PC-3 (cell line): Measurements from ENCODE around the gene TRAF1. TPM values are rescaled to one million over a fixed set of nuclear protein-coding genes. Genes with fewer than 3 reads are reported as not detected.

Source experiments
- ATAC-seq: fragments of 200-7000 bp; cut with Tn5 transposase; 2 replicates; pipeline ENCODE4 v1.9.1; 2020; ENCODE audit warnings: mild to moderate bottlenecking, moderate library complexity
- BruUV-seq: library from RNA; stranded (reverse); fragments of 400-500 nt; replicated peaks from 2 replicates; lab custom pipeline; 2021; lab: Mats Ljungman, UMichigan
- CTCF ChIA-PET: fragments of 300-600 bp; sonication (Branson Sonifier 250); formaldehyde crosslinking; loops from one replicate; lab custom pipeline; 2022; ENCODE audit warnings: antibody characterized with exemption; lab: Charles Lee
- POLR2A ChIA-PET: fragments of 300-600 bp; sonication (Branson Sonifier 250); formaldehyde crosslinking; loops from one replicate; lab custom pipeline; 2022; ENCODE audit warnings: antibody characterized with exemption; ENCODE audit not compliant: unreplicated experiment; lab: Charles Lee
- DNase-seq: peaks from one replicate; pipeline ENCODE4 v3.0.0-alpha.2; 2015
- H2AFZ ChIP-seq: fragments of 300-600 bp; sonication (generic); 2 replicates; pipeline ENCODE4 v1.6.0; 2016; ENCODE audit warnings: antibody characterized with exemption, low read length
- H3F3A ChIP-seq: fragments of 300-600 bp; sonication (generic); one replicate; pipeline ENCODE4 v1.6.0; 2017; ENCODE audit warnings: antibody characterized with exemption, low read length, control low read depth, mild to moderate bottlenecking; ENCODE audit not compliant: unreplicated experiment
- H3K27ac ChIP-seq: fragments of 300-600 bp; sonication (generic); 2 replicates; pipeline ENCODE4 v1.5.1; 2016; ENCODE audit warnings: mild to moderate bottlenecking, low read length
- H3K27me3 ChIP-seq: fragments of 300-600 bp; sonication (generic); 2 replicates; pipeline ENCODE4 v1.6.1; 2016; ENCODE audit warnings: low read length, mixed read lengths
- H3K36me3 ChIP-seq: fragments of 300-600 bp; sonication (generic); 2 replicates; pipeline ENCODE4 v1.6.1; 2016; ENCODE audit warnings: low read depth, mixed run types, low read length, mixed read lengths
- H3K4me1 ChIP-seq: fragments of 300-600 bp; sonication (generic); 2 replicates; pipeline ENCODE4 v1.5.1; 2016; ENCODE audit warnings: low read length; ENCODE audit not compliant: insufficient read depth
- H3K4me2 ChIP-seq: fragments of 300-600 bp; sonication (generic); 2 replicates; pipeline ENCODE4 v1.6.0; 2016; ENCODE audit warnings: low read length
- H3K4me3 ChIP-seq: fragments of 300-600 bp; sonication (generic); 2 replicates; pipeline ENCODE4 v1.5.1; 2016; ENCODE audit warnings: mild to moderate bottlenecking, low read length, mixed read lengths
- H3K79me2 ChIP-seq: fragments of 300-600 bp; sonication (generic); 2 replicates; pipeline ENCODE4 v1.6.1; 2017; ENCODE audit warnings: low read length, mixed read lengths
- H3K9ac ChIP-seq: fragments of 300-600 bp; sonication (generic); 2 replicates; pipeline ENCODE4 v1.6.0; 2016; ENCODE audit warnings: mild to moderate bottlenecking, low read length
- H3K9me2 ChIP-seq: fragments of 300-600 bp; sonication (generic); replicated peaks from 2 replicates; pipeline ENCODE4 v1.6.1; 2016; ENCODE audit warnings: mixed run types, low read length, mixed read lengths
- H3K9me3 ChIP-seq: fragments of 300-600 bp; sonication (generic); 2 replicates; pipeline ENCODE4 v1.6.1; 2016; ENCODE audit warnings: low read length, mixed read lengths
- H4K20me1 ChIP-seq: fragments of 300-600 bp; sonication (generic); 2 replicates; pipeline ENCODE4 v1.6.1; 2016; ENCODE audit warnings: low read length, mixed read lengths
- CTCF ChIP-seq: fragments of 300-600 bp; sonication (generic); conservative IDR thresholded peaks from 2 replicates; pipeline ENCODE4 v1.5.1; 2017; ENCODE audit warnings: antibody characterized with exemption, low read depth, mild to moderate bottlenecking, low read length
- EZH2 ChIP-seq: fragments of 300-600 bp; sonication (generic); IDR thresholded peaks from one replicate; pipeline ENCODE4 v1.6.1; 2017; ENCODE audit warnings: antibody characterized with exemption, mild to moderate bottlenecking, low read length; ENCODE audit not compliant: unreplicated experiment
- EZH2phosphoT487 ChIP-seq: fragments of 300-600 bp; sonication (generic); IDR thresholded peaks from 2 replicates; pipeline ENCODE4 v1.6.1; 2018; ENCODE audit warnings: mild to moderate bottlenecking, antibody characterized with exemption, low read length, borderline replicate concordance
- intact Hi-C: fragments of 100-400 bp; cut with micrococcal nuclease; formaldehyde crosslinking; loops from 2 replicates; pipeline ENCODE4 v1.9.0; 2023
- total RNA-seq: library from RNA; depleted of rRNA; stranded (reverse); fragments of >200 nt; gene quantifications from 2 replicates; pipeline ENCODE4 v1.2.3, GENCODE V29; 2014; rRNA removed

Gene TRAF1
- total RNA-seq, 1 experiment from 2014 or later, result 0.15 TPM

- no peaks in the 10 kb centered on the region for H3K4me1 ChIP-seq
- ATAC-seq (no peak), DNase-seq (no peak)
- H2AFZ ChIP-seq, result no peak overlapping the region
- H3K9ac ChIP-seq, result no peak overlapping the region
- H3K4me3 ChIP-seq, result no peak overlapping the region
- no peaks in the 10 kb centered on the region for H4K20me1 ChIP-seq
- no peaks in the 10 kb centered on the region for H3F3A ChIP-seq
- 0 out of 2 replicates have a peak, but pooled peaks cover 2% of the 10 kb centered on the region for H3K36me3 ChIP-seq
- H3K9me2 ChIP-seq, result no peaks in the 10 kb centered on the region
- CTCF ChIA-PET, result no interaction called here
- no peak overlapping the region for H3K27ac ChIP-seq
- BruUV-seq, result no TSS peak
- no peaks in the 10 kb centered on the region for H3K27me3 ChIP-seq
- no peak overlapping the region for H3K4me2 ChIP-seq
- intact Hi-C loops, result no loop called here
- TF ChIP-seq EZH2 (no peak), EZH2phosphoT487 (no peak), CTCF (no peak)
- no peaks in the 10 kb centered on the region for H3K9me3 ChIP-seq
- POLR2A ChIA-PET, result no interaction called here
- no peaks in the 10 kb centered on the region for H3K79me2 ChIP-seq
Observed at GRCh38 chr9:120853198-120853597, 73.4 kb downstream of the TRAF1 start.

Other genes starting within 250 kb of the TRAF1 start
- gene MEGF9, start 212.3 kb downstream of the TRAF1 start, total RNA-seq, result 2.6 and 3.1 TPM in 2 replicates
- gene FBXW2, start 133.4 kb downstream of the TRAF1 start, total RNA-seq, result 25.0 and 30.5 TPM in 2 replicates
- 19.1 and 23.4 TPM in 2 replicates for gene PSMD5, start 83.9 kb downstream of the TRAF1 start, total RNA-seq
- gene PHF19, start 49.6 kb downstream of the TRAF1 start, total RNA-seq, result 101 and 104 TPM in 2 replicates
- gene C5, start 123.5 kb upstream of the TRAF1 start, total RNA-seq, result 1.6 and 2.9 TPM in 2 replicates
- 6.0 and 7.9 TPM in 2 replicates for gene CNTRL, start 148.2 kb upstream of the TRAF1 start, total RNA-seq